ENCODE results near the gene TIMP3.

The TIMP3 gene

GRCh38 chr22:32796865-32797573 lies 4.5 kb upstream of the TIMP3 start:
- H3K4me1 Mint-ChIP-seq (ENCODE audit: low read depth) = peaks cover 1% of the 10 kb centered on the region
- H3K4me3 Mint-ChIP-seq = no peak overlapping the region

GRCh38 chr22:32799496-32799895 lies 2.0 kb upstream of the TIMP3 start:
- Mint-ChIP-seq H3K9me3 (no peaks in the 10 kb centered on the region), H3K27me3 (peaks cover 72% of the 10 kb centered on the region)

More at GRCh38 chr22:32796865-32797573, 4.5 kb upstream of the TIMP3 start:
- Mint-ChIP-seq H3K27me3 (peaks cover 51% of the 10 kb centered on the region), H3K36me3 (ENCODE audit: low read depth) (no peaks in the 10 kb centered on the region), H3K9me3 (no peaks in the 10 kb centered on the region), H3K27ac (no peak overlapping the region)

DNA sequence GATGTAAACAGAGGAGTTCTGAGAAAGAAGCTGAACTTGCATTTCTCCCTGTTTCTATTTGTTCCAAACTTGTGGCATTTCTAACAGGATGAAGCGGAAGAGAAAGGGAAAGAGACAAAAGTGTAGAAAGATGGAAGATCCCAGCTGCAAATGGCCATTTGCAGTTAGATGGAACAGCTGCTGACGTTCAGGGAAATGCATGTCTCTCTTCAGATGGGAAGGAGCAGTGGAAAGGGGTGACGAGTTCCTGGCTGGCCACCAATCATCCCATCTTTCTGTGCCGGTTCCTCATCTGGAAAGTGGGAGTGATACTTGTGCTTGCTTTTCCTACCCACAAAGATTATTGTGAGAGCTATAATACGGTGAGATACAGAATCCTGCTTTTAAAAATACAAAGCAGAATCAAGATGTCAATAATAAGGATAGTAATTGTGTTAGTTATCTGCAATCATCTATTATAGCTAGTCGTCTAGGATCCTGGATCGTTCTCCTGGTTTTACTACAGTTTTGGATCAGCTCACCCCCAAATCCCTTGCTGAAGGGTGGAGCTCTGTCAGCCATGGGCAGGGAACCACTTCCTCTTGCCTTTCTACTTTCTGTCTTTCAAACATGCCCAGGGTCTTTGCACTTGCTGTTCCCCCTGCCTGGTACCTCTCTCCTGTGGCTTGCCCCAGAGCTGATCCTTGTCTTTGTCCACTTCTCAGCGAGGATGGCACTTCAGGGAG lies 1.2 kb upstream of the TIMP3 start:
- peaks cover 15% of the 10 kb centered on the region for H3K4me1 Mint-ChIP-seq (ENCODE audit: low read depth)
- H3K9me3 Mint-ChIP-seq = no peaks in the 10 kb centered on the region
- H3K27me3 Mint-ChIP-seq = peaks cover 70% of the 10 kb centered on the region
- no peak overlapping the region for H3K27ac Mint-ChIP-seq
- no peak overlapping the region for H3K4me3 Mint-ChIP-seq
- H3K36me3 Mint-ChIP-seq (ENCODE audit: low read depth) = no peaks in the 10 kb centered on the region

More at GRCh38 chr22:32799496-32799895, 2.0 kb upstream of the TIMP3 start:
- peaks cover 15% of the 10 kb centered on the region for H3K4me1 Mint-ChIP-seq (ENCODE audit: low read depth)
- H3K4me3 Mint-ChIP-seq = no peak overlapping the region
- no peak overlapping the region for H3K27ac Mint-ChIP-seq
- H3K36me3 Mint-ChIP-seq (ENCODE audit: low read depth) = no peaks in the 10 kb centered on the region

- Mint-ChIP-seq H3K9me3 (no peaks in the 10 kb centered on the region), H3K36me3 (ENCODE audit: low read depth) (no peaks in the 10 kb centered on the region), H3K27me3 (peaks cover 68% of the 10 kb centered on the region), H3K4me1 (ENCODE audit: low read depth) (peaks cover 15% of the 10 kb centered on the region), H3K27ac (no peak overlapping the region), H3K4me3 (no peak overlapping the region)
These were observed 440 bp upstream of the TIMP3 start for GRCh38 chr22:32800994-32801536.

DNA sequence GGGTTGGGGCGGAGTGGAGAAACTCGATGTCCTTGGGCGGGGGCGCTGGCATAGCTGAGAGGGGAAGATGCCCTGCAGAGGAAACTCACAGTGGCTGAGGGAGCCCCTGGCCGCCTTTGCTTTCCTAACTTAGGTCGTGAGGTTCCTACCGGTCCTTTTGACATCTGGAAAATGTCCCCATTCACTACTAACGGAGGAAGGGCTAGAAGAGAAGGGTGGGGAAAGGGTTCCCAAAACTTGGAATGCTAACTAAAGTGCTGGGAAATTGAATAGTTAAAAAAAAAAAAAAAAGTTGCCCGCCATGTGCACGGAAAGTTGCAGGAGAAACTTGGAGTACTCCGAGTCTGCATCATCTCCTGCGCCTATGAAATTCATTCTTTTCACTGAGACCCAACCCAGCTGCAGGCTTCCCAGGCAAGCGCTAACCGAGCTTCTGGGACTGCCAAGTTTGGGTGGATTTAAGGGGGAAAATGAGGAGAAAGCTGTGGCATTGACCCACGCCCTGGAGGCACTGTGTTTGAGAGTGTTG lies 796 bp downstream of the TIMP3 start:
- peaks cover 70% of the 10 kb centered on the region for H3K27me3 Mint-ChIP-seq
- H3K36me3 Mint-ChIP-seq (ENCODE audit: low read depth) = no peaks in the 10 kb centered on the region
- no peak overlapping the region for H3K27ac Mint-ChIP-seq
- H3K4me3 Mint-ChIP-seq = no peak overlapping the region
- no peaks in the 10 kb centered on the region for H3K9me3 Mint-ChIP-seq
- H3K4me1 Mint-ChIP-seq (ENCODE audit: low read depth) = peaks cover 15% of the 10 kb centered on the region

DNA sequence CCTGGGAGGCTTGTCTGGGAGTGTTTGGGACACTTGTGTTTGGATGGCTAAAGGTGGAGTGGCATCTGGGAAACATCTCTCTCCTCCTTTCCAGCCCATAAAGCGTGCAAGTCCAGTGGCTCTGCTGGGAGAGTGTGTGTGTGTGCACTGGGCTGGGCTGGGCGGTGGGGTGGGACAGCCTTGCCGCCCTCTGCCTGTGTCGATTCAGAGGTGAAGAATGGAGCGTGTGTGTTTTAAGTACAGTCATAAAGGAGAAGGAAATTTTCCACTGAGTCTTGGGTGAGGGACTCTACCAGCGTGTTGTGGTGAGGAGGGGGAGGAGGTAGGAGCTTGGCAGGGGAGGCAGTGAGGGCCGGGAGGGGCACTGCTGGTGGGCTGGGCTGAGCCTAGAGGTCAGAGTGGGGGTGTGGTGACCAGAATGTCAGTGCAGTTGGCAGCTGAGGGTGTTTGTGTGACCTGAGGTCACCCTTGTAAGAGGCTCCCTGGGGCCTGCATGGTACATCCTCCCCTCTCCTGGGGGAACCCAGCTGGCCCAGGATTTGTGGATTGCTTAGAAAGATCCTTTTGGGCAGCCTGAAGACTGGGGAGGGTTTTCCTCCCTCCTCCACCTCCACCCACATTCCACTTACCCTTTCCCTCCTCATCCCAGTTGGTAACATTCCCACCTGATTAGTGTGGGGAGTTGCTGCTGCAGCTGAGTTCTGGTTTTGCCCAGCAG lies 1.7 kb downstream of the TIMP3 start:
- peak overlapping the region; percentile 25 for H3K4me3 Mint-ChIP-seq
- no peaks in the 10 kb centered on the region for H3K9me3 Mint-ChIP-seq
- H3K27me3 Mint-ChIP-seq = peaks cover 61% of the 10 kb centered on the region
- peaks cover 15% of the 10 kb centered on the region for H3K4me1 Mint-ChIP-seq (ENCODE audit: low read depth)
- H3K27ac Mint-ChIP-seq = no peak overlapping the region
- H3K36me3 Mint-ChIP-seq (ENCODE audit: low read depth) = no peaks in the 10 kb centered on the region

DNA sequence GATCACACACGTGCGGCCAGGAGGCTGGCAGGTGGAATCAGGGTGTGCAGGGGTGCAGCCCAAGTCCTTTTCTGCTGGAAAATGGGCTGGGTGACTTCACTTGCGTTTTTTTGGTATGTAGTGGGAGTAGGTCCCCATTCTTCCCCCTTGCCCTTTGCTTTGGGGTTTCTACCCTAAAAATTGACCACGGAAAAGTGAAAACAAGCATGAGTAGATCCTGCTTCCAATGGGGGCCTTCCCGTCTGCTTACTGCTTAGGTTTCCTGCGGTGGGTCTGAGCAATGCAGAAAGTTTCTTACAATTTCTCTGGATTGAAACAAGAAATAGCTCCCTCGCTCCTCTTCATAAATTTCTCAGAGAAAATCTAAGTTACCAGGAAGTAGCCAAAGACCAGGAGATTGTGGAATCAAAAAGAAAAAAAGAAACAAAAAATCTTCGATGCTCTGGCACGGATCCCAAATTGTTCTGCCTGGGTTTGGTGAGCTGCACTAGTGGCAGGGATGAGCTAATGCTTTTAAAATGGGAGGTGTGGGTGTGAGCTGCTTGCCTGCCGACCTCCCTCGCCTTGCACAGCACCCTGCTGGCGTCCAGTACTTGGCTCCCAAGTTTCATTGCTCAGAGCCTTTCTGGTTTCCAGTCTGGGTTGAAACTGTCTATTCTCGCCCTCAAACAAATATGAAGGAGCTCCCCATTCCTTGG lies 2.4 kb downstream of the TIMP3 start:
- peak overlapping the region; percentile 31 for H3K27ac Mint-ChIP-seq
- H3K9me3 Mint-ChIP-seq = no peaks in the 10 kb centered on the region
- H3K4me1 Mint-ChIP-seq (ENCODE audit: low read depth) = peaks cover 15% of the 10 kb centered on the region
- H3K36me3 Mint-ChIP-seq (ENCODE audit: low read depth) = no peaks in the 10 kb centered on the region
- H3K27me3 Mint-ChIP-seq = peaks cover 58% of the 10 kb centered on the region
- no peak overlapping the region for H3K4me3 Mint-ChIP-seq

DNA sequence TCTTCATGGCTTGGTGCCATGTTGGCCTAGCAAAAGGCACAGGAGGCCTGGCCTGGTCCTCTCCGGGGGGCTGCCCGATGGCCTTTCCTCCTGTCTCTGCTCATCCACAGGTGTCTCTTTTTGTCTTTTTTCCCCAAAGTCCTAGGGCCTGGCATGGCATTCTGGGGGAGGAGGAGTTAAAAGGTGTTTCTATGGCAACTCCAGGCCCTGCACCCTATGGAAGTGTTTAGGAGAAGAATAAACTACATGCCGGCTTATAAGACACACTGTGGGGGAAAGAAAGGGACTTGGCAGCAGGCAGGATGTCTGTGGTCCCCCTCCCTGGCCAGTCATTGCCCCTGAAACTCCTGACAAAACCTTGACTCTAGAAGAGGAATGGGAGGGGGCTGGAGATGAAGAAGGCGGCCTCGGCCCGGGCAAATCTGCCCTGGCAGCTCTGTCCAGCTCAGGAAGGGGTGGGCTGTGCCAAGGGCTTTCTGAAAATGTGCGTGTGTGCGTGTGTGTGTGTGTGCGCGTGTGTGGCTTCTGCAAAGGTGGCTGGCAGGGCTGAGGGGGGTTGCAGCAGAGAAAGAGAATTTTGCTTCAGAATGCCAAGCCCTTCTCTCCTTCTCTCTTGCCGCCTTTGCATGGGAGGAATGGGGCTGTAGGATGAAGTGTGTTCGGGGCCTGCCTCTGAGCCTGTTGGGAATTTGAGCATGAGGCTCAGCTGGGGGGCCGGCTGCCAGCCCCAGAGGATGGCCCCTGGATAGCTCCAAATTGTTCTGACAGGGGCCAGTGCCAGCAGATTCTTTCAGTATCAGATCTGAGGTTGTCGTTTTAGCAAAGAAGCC lies 3.2 kb downstream of the TIMP3 start:
- H3K27ac Mint-ChIP-seq = peak overlapping the region; percentile 31
- peaks cover 15% of the 10 kb centered on the region for H3K4me1 Mint-ChIP-seq (ENCODE audit: low read depth)
- H3K27me3 Mint-ChIP-seq = peaks cover 55% of the 10 kb centered on the region
- H3K9me3 Mint-ChIP-seq = no peaks in the 10 kb centered on the region
- no peaks in the 10 kb centered on the region for H3K36me3 Mint-ChIP-seq (ENCODE audit: low read depth)
- H3K4me3 Mint-ChIP-seq = no peak overlapping the region

GRCh38 chr22:32805361-32805881 lies 3.9 kb downstream of the TIMP3 start:
- Mint-ChIP-seq H3K4me3 (no peak overlapping the region), H3K4me1 (ENCODE audit: low read depth) (peaks cover 15% of the 10 kb centered on the region), H3K27me3 (peaks cover 48% of the 10 kb centered on the region), H3K36me3 (ENCODE audit: low read depth) (no peaks in the 10 kb centered on the region), H3K27ac (no peak overlapping the region), H3K9me3 (no peaks in the 10 kb centered on the region)

GRCh38 chr22:32806296-32806695 lies 4.8 kb downstream of the TIMP3 start:
- H3K36me3 Mint-ChIP-seq (ENCODE audit: low read depth) = no peaks in the 10 kb centered on the region
- H3K27me3 Mint-ChIP-seq = peaks cover 46% of the 10 kb centered on the region
- no peak overlapping the region for H3K4me3 Mint-ChIP-seq
- peaks cover 20% of the 10 kb centered on the region for H3K4me1 Mint-ChIP-seq (ENCODE audit: low read depth)
- no peak overlapping the region for H3K27ac Mint-ChIP-seq
- H3K9me3 Mint-ChIP-seq = peaks cover 2% of the 10 kb centered on the region

DNA sequence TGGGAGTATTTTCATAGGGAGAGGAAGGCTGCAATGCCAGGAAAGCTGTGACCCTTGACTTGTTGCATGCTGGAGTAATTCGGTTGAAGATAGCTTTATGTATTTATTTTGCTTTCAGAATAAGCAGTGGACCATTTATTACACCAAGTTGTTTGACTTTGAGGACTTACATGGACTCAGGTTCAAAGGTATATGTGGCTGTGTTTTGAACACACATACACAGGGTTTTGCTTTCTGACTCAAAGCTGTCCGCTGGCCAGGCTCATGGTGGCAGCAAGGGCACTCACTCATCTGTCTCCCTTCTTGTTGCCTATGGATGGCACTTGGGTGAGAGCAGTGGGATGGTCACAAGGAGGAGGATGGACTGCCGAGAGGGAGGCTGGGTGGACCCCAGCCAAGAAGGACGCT lies 6.5 kb downstream of the TIMP3 start:
- peaks cover 38% of the 10 kb centered on the region for H3K27me3 Mint-ChIP-seq

DNA sequence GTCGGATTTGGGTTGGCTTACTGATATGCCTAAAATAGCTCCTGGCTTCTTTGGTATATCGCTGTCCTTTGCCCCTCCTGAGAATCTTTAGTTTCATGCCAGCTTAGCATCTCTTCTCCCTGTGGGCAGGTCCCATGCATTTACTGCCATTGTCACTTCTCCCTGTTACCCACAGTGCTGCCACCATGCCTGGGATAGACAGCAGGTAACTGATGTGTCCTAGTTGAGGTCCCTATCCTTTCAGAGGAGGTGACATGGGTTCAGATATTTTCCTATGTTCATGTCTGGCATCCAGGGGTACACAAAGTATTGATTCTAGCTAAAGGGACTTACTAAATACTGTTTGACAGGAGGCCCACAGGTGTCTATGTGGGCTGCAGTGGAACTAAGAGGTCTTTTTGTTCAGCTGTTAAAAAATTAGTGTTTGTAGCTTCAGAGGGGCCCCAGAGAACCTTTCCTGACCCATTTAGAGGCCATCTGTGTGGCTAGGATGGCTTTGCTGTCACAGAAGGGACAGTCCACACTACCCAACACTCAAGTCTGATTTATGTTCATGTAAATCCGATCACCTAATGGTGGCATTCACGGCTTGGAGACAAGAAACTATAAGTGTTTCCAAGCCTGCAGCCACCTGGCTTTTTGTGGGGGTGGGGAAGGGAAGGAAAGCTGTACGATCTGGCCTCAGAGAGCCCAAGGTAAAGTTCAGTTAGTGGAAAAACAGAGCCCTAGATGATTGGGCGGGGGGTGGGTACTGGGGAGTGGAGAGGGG lies 8.5 kb downstream of the TIMP3 start:
- peaks cover 26% of the 10 kb centered on the region for H3K27me3 Mint-ChIP-seq
- no peak overlapping the region for H3K27ac Mint-ChIP-seq
- no peaks in the 10 kb centered on the region for H3K36me3 Mint-ChIP-seq (ENCODE audit: low read depth)

More for the DNA sequence above, 6.5 kb downstream of the TIMP3 start:
- Mint-ChIP-seq H3K36me3 (ENCODE audit: low read depth) (no peaks in the 10 kb centered on the region), H3K27ac (no peak overlapping the region), H3K4me3 (no peak overlapping the region), H3K4me1 (ENCODE audit: low read depth) (peaks cover 13% of the 10 kb centered on the region), H3K9me3 (peaks cover 4% of the 10 kb centered on the region)

More for the DNA sequence above, 8.5 kb downstream of the TIMP3 start:
- Mint-ChIP-seq H3K4me1 (ENCODE audit: low read depth) (peaks cover 8% of the 10 kb centered on the region), H3K4me3 (no peak overlapping the region), H3K9me3 (peaks cover 4% of the 10 kb centered on the region)

Data from stimulated activated naive CD8-positive, alpha-beta T cell treated with anti-CD3 and anti-CD28 coated beads, Interleukin-15, Interleukin-2, amounts not matched to agents 100 ng/mL and 50 ng/mL, for 24 hours (primary cell).